Hepatocyte (in vitro differentiated cells): ENCODE data around the gene FAAH2. TPM values are rescaled to one million over a fixed set of nuclear protein-coding genes. Genes with fewer than 3 reads are reported as not detected.
A peak's percentile ranks its signal among the peaks of the same experiment; 100 is the strongest.
"Not testable (repeated sequence)": the region's sequence is repeated elsewhere in the genome, so short reads cannot be mapped to it uniquely, and the experiment has no call there.

Source experiments
- DNase-seq: peaks from one replicate; pipeline ENCODE4 v3.0.0-alpha.2; 2016; ENCODE audit warnings: low spot score
- H2AFZ ChIP-seq: fragments of 200-600 bp; sonication (generic); 2 replicates; pipeline ENCODE4 v1.6.0; 2016; ENCODE audit warnings: antibody characterized with exemption, mild to moderate bottlenecking
- H3K27ac ChIP-seq: fragments of 200-600 bp; sonication (generic); 2 replicates; pipeline ENCODE4 v1.5.1; 2016; ENCODE audit warnings: mild to moderate bottlenecking
- H3K27me3 ChIP-seq: fragments of 200-600 bp; sonication (generic); 2 replicates; pipeline ENCODE4 v1.6.1; 2016
- H3K36me3 ChIP-seq: fragments of 200-600 bp; sonication (generic); replicated peaks from 2 replicates; pipeline ENCODE4 v1.5.1; 2016; ENCODE audit warnings: low read depth; ENCODE audit not compliant: insufficient read depth
- H3K4me1 ChIP-seq: fragments of 200-600 bp; sonication (generic); 2 replicates; pipeline ENCODE4 v1.5.1; 2016; ENCODE audit warnings: mild to moderate bottlenecking, moderate library complexity; ENCODE audit not compliant: insufficient read depth
- H3K4me2 ChIP-seq: fragments of 200-600 bp; sonication (generic); 2 replicates; pipeline ENCODE4 v1.6.0; 2016
- H3K4me3 ChIP-seq: fragments of 200-600 bp; sonication (generic); 2 replicates; pipeline ENCODE4 v1.5.1; 2016; ENCODE audit warnings: mild to moderate bottlenecking
- H3K79me2 ChIP-seq: fragments of 200-600 bp; sonication (generic); 2 replicates; pipeline ENCODE4 v1.6.0; 2017; ENCODE audit warnings: mild to moderate bottlenecking
- H3K9me2 ChIP-seq: fragments of 200-600 bp; sonication (generic); replicated peaks from 2 replicates; pipeline ENCODE4 v1.6.0; 2017; ENCODE audit warnings: mild to moderate bottlenecking; ENCODE audit not compliant: insufficient read depth
- H3K9me3 ChIP-seq: fragments of 200-600 bp; sonication (generic); 2 replicates; pipeline ENCODE4 v1.5.1; 2016; ENCODE audit warnings: low read depth, mild to moderate bottlenecking
- H4K20me1 ChIP-seq: fragments of 200-600 bp; sonication (generic); 2 replicates; pipeline ENCODE4 v1.6.0; 2016; ENCODE audit warnings: mild to moderate bottlenecking; ENCODE audit not compliant: insufficient read depth, poor library complexity, severe bottlenecking
- EZH2 ChIP-seq: fragments of 200-600 bp; sonication (generic); IDR thresholded peaks from 2 replicates; pipeline ENCODE4 v1.6.1; 2016; ENCODE audit warnings: antibody characterized with exemption, mild to moderate bottlenecking, borderline replicate concordance
- EZH2phosphoT487 ChIP-seq: fragments of 200-600 bp; sonication (generic); IDR thresholded peaks from one replicate; pipeline ENCODE4 v1.6.1; 2018; ENCODE audit warnings: antibody characterized with exemption, mild to moderate bottlenecking, low read depth, moderate library complexity; ENCODE audit not compliant: unreplicated experiment, severe bottlenecking
- WGBS: methylation state at CpG from one replicate; pipeline ENCODE4 v1.1.6; 2016; ENCODE audit warnings: low lambda C conversion rate; ENCODE audit errors: missing lambda C conversion rate; 5-methylcytosine and 5-hydroxymethylcytosine counted together
- polyA plus RNA-seq: library from polyadenylated mRNA; unstranded; fragments of >200 nt; fragmentation: Nextera tagmentation; extraction: Ambion mirVana; gene quantifications from 2 replicates; pipeline ENCODE4 v1.2.1, GENCODE V29; 2016
- total RNA-seq: library from RNA; depleted of rRNA; stranded (reverse); fragments of >200 nt; gene quantifications from 2 replicates; pipeline ENCODE4 v1.2.3, GENCODE V29; 2014
- TF ChIP-seq, protein P1 (sequence below): fragments of 200-600 bp; sonication (generic); IDR thresholded peaks from 2 replicates; pipeline ENCODE4 v1.5.1; 2016; ENCODE audit warnings: antibody characterized with exemption, mild to moderate bottlenecking; ENCODE audit not compliant: poor library complexity

FAAH2 gene
- total and polyA plus RNA-seq, 2 experiments from 2014 or later: 7.5 to 10.1 TPM

DNA sequence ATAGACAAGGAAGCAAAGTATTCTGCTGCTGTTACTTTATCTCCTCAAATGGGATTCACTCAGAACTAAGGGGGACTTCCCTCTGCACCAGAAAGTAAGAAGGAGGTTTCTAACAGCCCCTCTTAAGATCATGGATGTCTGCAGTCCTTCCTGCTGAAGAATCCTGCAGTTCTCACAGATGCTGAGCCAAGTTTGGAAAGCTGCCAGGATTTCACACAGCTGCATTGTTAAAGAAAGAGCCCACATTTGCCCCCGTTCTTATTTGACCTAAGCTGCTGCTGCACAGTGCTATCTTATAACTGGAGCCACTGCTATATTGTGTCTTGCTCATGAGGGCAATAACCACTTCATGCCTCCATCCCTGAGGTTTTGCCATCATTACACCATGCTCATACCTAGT is 81.1 kb downstream of the FAAH2 start:
- H3K36me3 ChIP-seq: no peaks in the 10 kb centered on the region
- WGBS: 55% methylated on average over 1 of the region's 1 CpG
- H3K27ac ChIP-seq: no peak overlapping the region
- DNase-seq: peak; percentile 5
- TF ChIP-seq EZH2 (no peak), EZH2phosphoT487 (no peak)
- TF ChIP-seq, protein P1, sequence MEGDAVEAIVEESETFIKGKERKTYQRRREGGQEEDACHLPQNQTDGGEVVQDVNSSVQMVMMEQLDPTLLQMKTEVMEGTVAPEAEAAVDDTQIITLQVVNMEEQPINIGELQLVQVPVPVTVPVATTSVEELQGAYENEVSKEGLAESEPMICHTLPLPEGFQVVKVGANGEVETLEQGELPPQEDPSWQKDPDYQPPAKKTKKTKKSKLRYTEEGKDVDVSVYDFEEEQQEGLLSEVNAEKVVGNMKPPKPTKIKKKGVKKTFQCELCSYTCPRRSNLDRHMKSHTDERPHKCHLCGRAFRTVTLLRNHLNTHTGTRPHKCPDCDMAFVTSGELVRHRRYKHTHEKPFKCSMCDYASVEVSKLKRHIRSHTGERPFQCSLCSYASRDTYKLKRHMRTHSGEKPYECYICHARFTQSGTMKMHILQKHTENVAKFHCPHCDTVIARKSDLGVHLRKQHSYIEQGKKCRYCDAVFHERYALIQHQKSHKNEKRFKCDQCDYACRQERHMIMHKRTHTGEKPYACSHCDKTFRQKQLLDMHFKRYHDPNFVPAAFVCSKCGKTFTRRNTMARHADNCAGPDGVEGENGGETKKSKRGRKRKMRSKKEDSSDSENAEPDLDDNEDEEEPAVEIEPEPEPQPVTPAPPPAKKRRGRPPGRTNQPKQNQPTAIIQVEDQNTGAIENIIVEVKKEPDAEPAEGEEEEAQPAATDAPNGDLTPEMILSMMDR: no peak
- no peak overlapping the region for H3K4me3 ChIP-seq
- no peaks in the 10 kb centered on the region for H3K27me3 ChIP-seq
- H3K4me2 ChIP-seq: no peak overlapping the region
- no peaks in the 10 kb centered on the region for H3K9me2 ChIP-seq
- no peaks in the 10 kb centered on the region for H3K4me1 ChIP-seq
- H4K20me1 ChIP-seq: no peaks in the 10 kb centered on the region
- H3K9me3 ChIP-seq: no peaks in the 10 kb centered on the region
- H2AFZ ChIP-seq: no peak overlapping the region
- no peaks in the 10 kb centered on the region for H3K79me2 ChIP-seq

DNA sequence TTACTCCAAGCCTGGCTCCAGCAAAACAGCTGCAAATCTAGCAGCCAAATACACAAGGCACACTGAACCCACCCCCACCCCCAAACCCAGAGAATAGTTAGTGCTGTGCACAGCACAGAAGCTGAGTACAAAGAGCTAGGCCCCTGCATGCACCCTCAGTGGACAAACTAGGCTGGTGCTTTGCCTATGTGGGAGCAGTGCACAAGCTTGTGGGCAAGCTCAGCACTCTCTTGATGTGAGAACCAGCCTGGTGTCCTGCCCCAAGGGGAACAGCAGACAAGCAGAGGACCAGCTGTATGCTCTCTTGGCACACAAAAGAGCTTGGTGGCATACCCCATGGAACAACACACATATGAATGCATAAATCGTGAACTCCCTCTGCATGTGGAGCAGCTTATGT is 81.7 kb downstream of the FAAH2 start:
- WGBS: 46% methylated on average over 1 of the region's 1 CpG
- Histone ChIP-seq H3K36me3 (no peaks in the 10 kb centered on the region), H3K27ac (no peak overlapping the region), H3K4me1 (no peaks in the 10 kb centered on the region), H3K4me2 (no peak overlapping the region), H3K27me3 (no peaks in the 10 kb centered on the region), H2AFZ (no peak overlapping the region), H4K20me1 (no peaks in the 10 kb centered on the region), H3K9me3 (no peaks in the 10 kb centered on the region), H3K9me2 (no peaks in the 10 kb centered on the region), H3K4me3 (no peak overlapping the region), H3K79me2 (no peaks in the 10 kb centered on the region)
- TF ChIP-seq, protein P1: no peak
- TF ChIP-seq EZH2: no peak
- TF ChIP-seq EZH2phosphoT487: no peak
- DNase-seq: no peak

DNA sequence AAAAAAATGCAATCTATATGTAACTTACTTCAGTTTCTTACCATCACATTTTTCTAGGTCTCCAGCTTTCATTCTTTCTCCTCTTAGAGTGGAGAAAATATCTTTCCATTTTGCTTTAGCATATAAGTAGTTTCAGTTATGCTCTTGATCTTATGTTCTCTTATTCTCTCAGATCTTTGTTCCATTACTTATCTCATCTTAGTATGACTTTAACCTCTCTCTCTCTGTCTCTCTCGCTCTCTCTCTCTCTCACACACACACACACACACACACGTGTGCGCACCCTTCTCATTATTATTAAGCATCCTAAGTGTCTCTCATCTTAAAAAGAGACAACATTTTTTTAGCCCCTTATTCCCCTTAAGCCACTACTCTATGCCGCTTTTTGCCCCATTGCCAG is 92.8 kb downstream of the FAAH2 start:
- Histone ChIP-seq H3K4me1 (no peaks in the 10 kb centered on the region), H3K27me3 (no peaks in the 10 kb centered on the region), H3K4me2 (no peak overlapping the region), H3K9me3 (no peaks in the 10 kb centered on the region), H3K4me3 (no peak overlapping the region), H3K9me2 (no peaks in the 10 kb centered on the region), H2AFZ (no peak overlapping the region), H4K20me1 (no peaks in the 10 kb centered on the region), H3K79me2 (no peaks in the 10 kb centered on the region), H3K27ac (no peak overlapping the region), H3K36me3 (no peaks in the 10 kb centered on the region)
- WGBS: 74% methylated on average over 4 of the region's 4 CpGs
- TF ChIP-seq, protein P1: no peak
- TF ChIP-seq EZH2phosphoT487: no peak
- TF ChIP-seq EZH2: no peak
- DNase-seq: no peak

DNA sequence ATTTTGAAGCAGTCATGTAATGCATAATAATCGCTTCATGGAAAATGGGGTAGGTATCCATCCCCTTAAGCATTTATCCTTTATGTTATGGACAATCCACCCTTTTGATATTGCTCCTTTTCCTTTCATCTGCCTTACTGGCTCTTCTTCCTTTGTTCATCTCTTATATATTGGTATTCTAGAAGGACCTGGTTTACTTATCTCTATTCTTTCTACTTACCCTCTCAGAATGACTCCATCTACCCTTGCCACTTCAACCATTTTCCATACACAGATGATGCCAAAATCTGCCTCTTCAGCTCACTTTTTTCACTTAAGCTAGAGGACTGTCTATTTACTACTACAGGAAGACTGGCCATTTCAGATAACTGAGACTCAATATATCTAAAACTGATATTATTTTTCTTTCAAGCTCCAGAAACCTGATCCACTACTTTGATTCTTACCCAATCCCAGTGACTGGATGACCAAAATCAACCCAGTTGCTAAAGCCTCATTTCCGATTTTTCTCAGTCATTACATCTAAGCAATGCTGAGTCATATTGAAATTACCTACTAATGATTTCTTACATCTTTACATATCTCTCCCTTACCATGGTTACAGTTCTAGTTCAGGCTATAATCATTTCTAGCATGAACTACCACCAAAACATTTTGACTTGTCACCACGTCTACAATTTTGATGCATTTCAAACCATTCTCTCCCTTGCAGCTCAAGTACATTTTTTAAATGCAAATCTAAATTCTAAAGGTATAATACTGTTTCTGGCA is 93.7 kb downstream of the FAAH2 start:
- 89% methylated on average over 3 of the region's 3 CpGs for WGBS
- TF ChIP-seq, protein P1: no peak
- TF ChIP-seq EZH2phosphoT487 (no peak), EZH2 (no peak)

DNA sequence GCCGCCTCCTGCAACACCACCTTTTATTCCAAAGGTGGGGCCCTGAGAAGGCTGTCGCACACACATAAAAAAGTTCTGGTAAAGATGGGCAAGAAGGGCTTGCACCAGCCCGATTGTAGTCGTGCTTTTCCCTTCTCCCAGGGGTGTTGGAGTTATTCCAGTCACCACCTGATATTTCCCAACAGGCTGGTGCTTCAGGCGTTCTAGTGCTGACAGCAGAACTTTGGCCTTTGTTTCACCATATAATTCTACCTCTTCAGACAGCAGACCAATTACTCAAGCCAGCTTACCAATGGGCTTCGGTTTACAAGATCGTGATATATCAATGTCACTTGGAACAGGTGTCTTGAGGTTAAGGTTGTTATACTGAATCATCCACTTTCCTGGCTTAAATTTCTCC is 107.7 kb downstream of the FAAH2 start:
- H3K4me2 ChIP-seq, H3K79me2 ChIP-seq, H4K20me1 ChIP-seq, H3K4me3 ChIP-seq, H3K36me3 ChIP-seq, H2AFZ ChIP-seq, H3K4me1 ChIP-seq, H3K9me2 ChIP-seq, H3K9me3 ChIP-seq, H3K27ac ChIP-seq, H3K27me3 ChIP-seq, DNase-seq: not testable (repeated sequence)
- WGBS: 93% methylated on average over 7 of the region's 7 CpGs

More for the DNA sequence above, 93.7 kb downstream of the FAAH2 start:
- Histone ChIP-seq H3K4me2 (no peak overlapping the region), H4K20me1 (no peaks in the 10 kb centered on the region), H2AFZ (no peak overlapping the region), H3K36me3 (no peaks in the 10 kb centered on the region), H3K79me2 (no peaks in the 10 kb centered on the region), H3K27me3 (no peaks in the 10 kb centered on the region), H3K9me3 (no peaks in the 10 kb centered on the region), H3K4me1 (no peaks in the 10 kb centered on the region), H3K27ac (no peak overlapping the region), H3K4me3 (no peak overlapping the region), H3K9me2 (no peaks in the 10 kb centered on the region)
- no peak for DNase-seq
